ENCODE data around the gene CD300LF.

GRCh38 chr17:74740173-74740572, 27.4 kb upstream of the CD300LF start:
- no peak for TF ChIP-seq POLR2A (IDR thresholded peaks at IDR 0.05)
- no peak for TF ChIP-seq CTCF (IDR thresholded peaks at IDR 0.05)
